ENCODE data around the gene ARID1B.

GRCh38 chr6:156857573-156857972 lies 80.4 kb downstream of the ARID1B start:
- TF ChIP-seq CTCF (IDR thresholded peaks at IDR 0.05) = no peak
- TF ChIP-seq POLR2A (IDR thresholded peaks at IDR 0.05) = no peak

Data from adrenal gland (tissue), 5 donors.